NCI-H1694 (cell line): ENCODE data around the gene THOC3.
"Not testable (repeated sequence)": the region's sequence is repeated elsewhere in the genome, so short reads cannot be mapped to it uniquely, and the experiment has no call there.

ENCODE experiments used
- DNase-seq: peaks from one replicate; lab custom pipeline; 2025; lab: John Stamatoyannopoulos, UW

The THOC3 gene

DNA sequence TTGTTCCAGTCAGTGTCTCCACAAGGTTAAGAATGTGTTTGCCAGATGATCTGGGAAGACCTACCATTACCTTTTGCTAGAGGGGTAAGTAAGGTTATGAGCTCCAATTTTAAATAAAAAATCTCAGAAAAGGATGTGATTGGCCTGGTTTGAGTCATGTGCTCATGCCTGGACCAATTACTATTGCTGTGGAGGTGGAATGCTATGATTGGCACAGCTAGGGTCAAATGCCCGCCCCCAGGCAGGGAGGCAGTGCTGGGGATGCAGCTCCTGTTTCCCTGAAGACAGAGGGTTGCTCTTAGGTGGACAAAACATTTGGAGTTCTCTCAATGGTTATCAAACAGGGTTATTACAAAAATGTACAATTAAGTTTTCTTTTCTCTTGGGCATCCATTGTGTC is 29.6 kb downstream of the THOC3 start:
- not testable (repeated sequence) for DNase-seq

DNA sequence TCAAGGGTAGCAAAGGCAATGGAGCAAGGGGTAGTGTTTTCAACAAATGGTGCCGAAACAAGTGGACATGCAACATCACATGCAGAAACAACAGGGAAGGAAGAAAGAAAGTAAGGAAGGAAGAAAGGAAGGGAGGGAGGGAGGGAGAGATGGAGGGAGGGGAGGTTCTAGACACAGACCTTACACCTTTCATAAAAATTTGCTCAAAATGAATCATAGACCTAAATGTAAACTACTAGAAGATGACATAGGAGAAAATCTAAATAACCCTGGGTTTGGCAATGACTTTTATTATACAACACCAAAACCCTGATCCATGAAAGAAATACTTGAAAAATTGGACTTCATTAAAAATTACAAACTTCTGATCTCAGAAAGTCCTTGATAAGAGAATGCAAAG is 39.4 kb downstream of the THOC3 start:
- not testable (repeated sequence) for DNase-seq

DNA sequence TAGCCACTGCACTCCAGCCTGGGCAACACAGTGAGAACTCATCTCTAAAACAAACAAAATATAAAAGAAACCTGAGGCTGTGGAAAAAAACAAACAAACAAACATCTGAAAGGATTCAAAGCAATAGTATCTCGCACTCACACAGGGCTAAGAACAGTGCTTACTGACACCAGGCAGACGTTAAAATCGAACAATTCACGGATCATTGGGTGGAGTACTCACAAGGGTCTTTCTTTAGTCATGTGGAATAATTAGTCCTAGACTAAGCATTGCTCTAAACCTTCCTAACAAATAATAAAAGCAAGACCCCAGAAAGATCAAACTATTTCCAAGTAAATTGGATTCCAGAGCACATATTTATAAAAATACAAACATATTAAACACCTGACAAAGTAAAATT is 43.0 kb downstream of the THOC3 start:
- not testable (repeated sequence) for DNase-seq

DNA sequence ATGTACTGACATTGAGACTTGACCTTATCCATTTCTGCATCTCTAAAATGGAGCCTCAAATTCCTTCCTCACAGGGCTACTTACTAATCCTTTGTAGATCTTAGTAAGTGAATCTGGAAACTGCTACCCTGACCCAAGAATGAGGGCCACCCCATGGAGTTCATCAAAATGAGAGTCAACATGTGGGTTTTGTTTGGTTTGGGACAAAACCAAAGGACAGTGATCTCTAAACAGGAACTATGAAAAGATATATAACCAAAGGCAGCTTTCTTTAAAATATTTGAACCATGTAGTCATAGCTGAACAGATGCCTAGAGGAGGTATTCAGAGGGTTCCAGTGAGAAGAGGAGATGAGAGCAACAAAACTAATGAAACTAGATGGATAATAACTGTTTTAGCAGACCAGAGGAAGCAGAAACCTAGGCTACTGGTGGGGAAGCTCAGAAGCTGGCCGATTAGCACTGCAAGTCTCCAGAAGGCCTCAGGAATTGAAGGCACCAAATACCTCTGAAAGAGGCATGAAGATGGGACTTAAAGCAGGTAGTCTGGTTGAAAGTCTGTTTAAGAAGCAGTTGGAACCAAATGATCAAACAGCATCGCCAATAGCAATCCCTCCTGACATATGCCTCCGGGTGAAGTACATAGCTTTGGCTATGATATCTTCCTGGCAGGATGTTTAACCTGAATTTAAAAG is 45.8 kb downstream of the THOC3 start:
- DNase-seq: no peak

DNA sequence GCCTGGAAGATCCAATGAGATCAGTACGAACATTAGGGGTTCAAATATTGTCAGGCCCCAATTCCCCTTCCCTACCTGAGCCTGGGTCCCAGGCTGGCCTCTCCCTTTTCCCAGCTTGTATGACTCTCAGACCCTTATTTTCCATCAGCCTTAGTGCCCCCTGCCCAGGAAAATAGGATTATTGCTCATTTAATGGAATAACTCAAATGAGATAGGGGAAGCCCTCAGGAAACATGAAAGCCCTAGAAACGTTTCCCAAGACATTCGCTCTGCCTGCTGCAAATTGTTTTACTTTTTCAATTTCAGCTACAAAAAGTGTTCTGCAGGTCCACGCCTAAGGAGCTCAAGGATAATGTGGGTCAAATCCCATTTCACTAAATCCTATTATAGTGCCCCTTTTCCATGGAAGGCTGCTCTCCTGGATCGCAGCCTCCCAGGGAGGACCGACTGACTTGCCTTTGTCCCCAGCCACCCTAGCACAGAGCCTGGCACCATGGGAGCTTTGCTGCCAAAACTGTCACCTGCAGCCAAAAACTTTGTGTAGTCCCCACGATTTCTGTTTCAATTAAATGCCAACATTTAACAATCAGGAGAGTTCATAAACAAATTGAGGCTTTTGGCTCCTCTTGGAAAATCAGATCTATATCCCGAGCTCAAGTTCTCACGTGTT is 46.9 kb downstream of the THOC3 start:
- DNase-seq: no peak

DNA sequence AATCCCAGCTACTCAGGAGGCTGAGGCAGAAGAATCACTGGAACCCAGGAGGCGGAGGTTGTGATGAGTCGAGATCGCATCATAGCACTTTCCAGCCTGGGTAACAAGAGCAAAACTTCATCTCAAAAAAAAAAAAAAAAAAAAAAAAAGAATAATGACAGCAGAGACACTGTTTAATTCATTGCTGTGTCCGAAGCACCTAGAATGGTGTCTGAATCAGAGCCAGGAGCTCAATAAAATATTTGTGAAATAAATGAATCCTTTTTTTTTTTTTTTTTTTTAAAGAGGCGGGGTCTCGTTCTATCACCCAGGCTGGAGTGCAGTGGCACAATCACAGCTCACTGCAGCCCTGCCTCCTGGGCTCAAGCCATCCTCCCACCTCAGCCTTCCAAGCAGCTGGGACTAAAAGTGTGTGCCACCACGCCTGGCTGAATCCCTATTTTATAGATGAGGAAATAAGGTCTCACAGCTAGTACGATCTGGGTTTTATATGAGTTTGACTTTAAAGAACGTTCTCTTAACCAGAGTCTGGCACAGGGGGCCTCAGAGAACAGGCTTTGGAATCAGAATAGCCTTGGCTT is 47.8 kb downstream of the THOC3 start:
- no peak for DNase-seq

DNA sequence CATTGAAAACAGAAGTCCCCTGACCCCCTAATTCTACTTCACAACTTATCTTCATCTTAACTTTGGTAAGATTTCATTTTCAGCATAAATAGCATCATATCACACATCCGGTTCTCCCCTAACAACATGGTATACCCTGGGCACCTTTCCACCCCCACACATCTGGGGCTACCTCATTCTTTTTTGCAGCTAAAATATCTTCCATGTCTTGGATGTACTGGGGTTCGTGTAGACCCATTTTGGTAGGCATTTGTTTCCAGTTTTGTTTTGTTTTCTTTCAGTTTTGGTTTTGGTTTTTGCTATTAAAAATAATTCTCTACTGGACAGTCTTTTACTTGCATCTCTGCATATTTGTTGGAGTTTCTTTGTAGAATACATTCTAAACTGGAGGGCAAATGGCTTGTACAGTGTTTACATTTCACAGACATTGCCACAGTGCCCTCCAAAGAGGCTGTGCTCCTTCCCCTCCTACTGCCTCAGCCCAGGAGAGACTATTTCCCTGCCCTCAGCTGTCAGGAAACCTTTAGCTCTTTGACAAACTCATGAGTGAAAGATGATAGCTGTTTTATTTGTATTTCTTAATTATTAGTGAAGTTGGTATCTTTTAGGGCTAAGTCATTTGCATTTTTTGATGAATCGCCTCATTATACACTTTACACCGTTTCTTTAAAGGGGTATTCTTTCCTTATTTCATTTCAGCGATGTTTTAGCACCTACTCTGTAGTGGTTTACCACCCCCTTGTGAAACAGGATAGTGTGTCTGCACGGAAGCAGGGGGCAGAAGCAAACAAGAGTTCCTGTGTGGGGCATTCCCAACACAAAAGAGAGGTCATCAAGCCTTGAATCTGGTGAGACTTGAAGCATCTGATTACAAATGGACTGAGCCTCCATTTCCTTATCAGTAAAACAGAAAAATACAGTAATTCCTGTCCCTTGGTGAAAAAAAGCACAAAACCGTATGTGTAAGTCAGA is 52.8 kb downstream of the THOC3 start:
- DNase-seq: not testable (repeated sequence)

DNA sequence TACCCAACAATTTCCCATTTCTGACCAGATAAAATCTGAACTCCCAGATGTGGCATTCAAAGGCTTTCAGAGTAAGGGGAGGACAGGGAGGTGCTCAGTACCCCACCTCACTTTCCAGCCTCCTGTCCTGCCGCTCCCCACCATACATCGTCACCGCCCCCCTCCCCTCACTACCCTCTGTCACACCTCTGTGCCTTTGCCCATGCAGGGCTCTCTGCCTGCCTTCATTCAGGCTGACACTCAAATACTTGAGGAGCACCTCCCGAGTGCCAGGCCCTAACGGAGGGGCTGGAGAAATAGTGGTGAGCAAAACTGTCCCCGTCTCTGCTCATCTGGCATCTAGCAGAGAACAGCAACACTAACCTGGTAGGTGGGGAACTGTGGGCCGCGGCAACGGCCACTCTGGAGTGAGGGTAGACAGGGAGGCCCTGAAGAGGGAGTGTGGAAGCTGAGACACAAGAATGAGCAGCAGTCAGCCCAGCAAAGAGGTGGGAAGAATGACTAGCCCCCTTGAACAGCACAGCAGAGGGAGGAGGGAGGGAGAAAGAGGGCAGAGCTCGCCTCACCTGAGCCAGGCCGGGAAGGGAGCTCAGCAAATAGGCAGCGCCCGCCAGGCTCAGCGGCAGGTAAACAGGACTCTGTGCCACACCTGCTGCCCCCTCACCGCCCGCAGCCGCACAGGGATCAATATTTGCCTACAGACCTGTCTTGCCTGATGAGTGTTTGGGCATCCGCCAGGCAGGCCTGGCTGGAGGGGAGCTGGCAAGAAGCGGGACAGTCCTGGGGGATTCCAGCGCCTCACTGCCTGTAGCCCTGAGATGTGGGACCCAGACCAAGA is 54.1 kb downstream of the THOC3 start:
- not testable (repeated sequence) for DNase-seq

DNA sequence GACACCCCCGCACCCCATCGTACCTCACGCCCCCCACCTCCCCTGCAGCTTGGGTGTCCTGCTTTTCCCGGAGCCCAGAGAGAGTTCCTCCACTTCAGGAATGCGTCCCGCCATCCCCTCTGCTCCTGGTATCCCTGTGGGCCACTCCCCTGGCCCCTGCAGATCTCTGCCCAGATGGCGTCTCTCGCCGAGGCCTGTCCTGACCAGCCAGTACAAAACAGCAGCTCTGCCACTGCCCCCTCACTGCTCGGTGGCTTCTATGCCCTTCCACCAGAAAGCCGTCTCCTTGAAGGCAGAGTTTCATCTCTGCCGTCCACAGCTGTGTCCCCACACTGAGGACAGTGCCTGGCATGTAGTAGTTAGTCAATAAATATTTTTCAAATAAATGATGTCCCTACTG is 58.0 kb downstream of the THOC3 start:
- not testable (repeated sequence) for DNase-seq
